Activated CD4-positive, alpha-beta T cell treated with anti-CD3 and anti-CD28 coated beads, Interleukin-2, amount 50 U/mL, for 1 hour (primary cell): ENCODE data around the gene KIRREL3.
A peak's percentile ranks its signal among the peaks of the same experiment; 100 is the strongest.

Source experiments
- DNase-seq: peaks from one replicate; pipeline ENCODE4 v3.0.0-alpha.2; 2020

The KIRREL3 gene

GRCh38 chr11:126732981-126733380 is 267.6 kb downstream of the KIRREL3 start:
- DNase-seq, result no peak

- no peak for DNase-seq
Observed at GRCh38 chr11:126731576-126732142, 268.9 kb downstream of the KIRREL3 start.

- DNase-seq, result no peak
Observed at GRCh38 chr11:126727381-126727780, 273.2 kb downstream of the KIRREL3 start.

GRCh38 chr11:126725521-126725920 is 275.0 kb downstream of the KIRREL3 start:
- no peak for DNase-seq

- no peak for DNase-seq
Observed at GRCh38 chr11:126725043-126725442, 275.5 kb downstream of the KIRREL3 start.

GRCh38 chr11:126723665-126724045 is 276.9 kb downstream of the KIRREL3 start:
- DNase-seq, result no peak

- DNase-seq, result no peak
Observed at GRCh38 chr11:126722956-126723664, 277.5 kb downstream of the KIRREL3 start.

- no peak for DNase-seq
Observed at GRCh38 chr11:126722006-126722736, 278.4 kb downstream of the KIRREL3 start.

GRCh38 chr11:126720539-126721235 is 279.9 kb downstream of the KIRREL3 start:
- no peak for DNase-seq

GRCh38 chr11:126719740-126720139 is 280.8 kb downstream of the KIRREL3 start:
- DNase-seq, result no peak

- DNase-seq, result no peak
Observed at GRCh38 chr11:126718276-126718675, 282.3 kb downstream of the KIRREL3 start.

- DNase-seq, result peak; percentile 19
Observed at GRCh38 chr11:126716456-126717083, 284.0 kb downstream of the KIRREL3 start.

- DNase-seq, result no peak
Observed at GRCh38 chr11:126713806-126714205, 286.8 kb downstream of the KIRREL3 start.

- DNase-seq, result no peak
Observed at GRCh38 chr11:126711977-126712625, 288.5 kb downstream of the KIRREL3 start.

- no peak for DNase-seq
Observed at GRCh38 chr11:126710804-126711399, 289.7 kb downstream of the KIRREL3 start.

GRCh38 chr11:126707498-126707897 is 293.1 kb downstream of the KIRREL3 start:
- no peak for DNase-seq

- no peak for DNase-seq
Observed at GRCh38 chr11:126704096-126704495, 296.5 kb downstream of the KIRREL3 start.

- DNase-seq, result no peak
Observed at GRCh38 chr11:126703662-126704061, 296.9 kb downstream of the KIRREL3 start.

GRCh38 chr11:126702987-126703386 is 297.6 kb downstream of the KIRREL3 start:
- no peak for DNase-seq

GRCh38 chr11:126702165-126702720 is 298.3 kb downstream of the KIRREL3 start:
- no peak for DNase-seq

GRCh38 chr11:126701520-126701897 is 299.1 kb downstream of the KIRREL3 start:
- no peak for DNase-seq
